Upper lobe of left lung (tissue), 6 donors: ENCODE measurements around the gene LTA4H. TPM values are rescaled to one million over a fixed set of nuclear protein-coding genes. Genes with fewer than 3 reads are reported as not detected.
A peak's percentile ranks its signal among the peaks of the same experiment; 100 is the strongest.

Experiments used
- ATAC-seq, 2 donors: fragments of 200-7000 bp; cut with Tn5 transposase; one replicate each; pipeline ENCODE4 v1.9.1; 2022; ENCODE audit warnings: mild to moderate bottlenecking in 2 of 2, moderate library complexity in 2 of 2; ENCODE audit not compliant: low FRiP score in 2 of 2
- DNase-seq, 2 donors: peaks; one replicate each; pipeline ENCODE4 v3.0.0-alpha.2; 2019 to 2020
- H3K27ac ChIP-seq, 4 donors: fragments of 200-600 bp; sonication (generic); one replicate each; pipeline ENCODE4 v1.5.1; 2016 to 2019
- H3K27me3 ChIP-seq, 4 donors: fragments of 200-600 bp; sonication (generic); one replicate each; pipeline ENCODE4 v1.5.1; 2017 to 2019
- H3K36me3 ChIP-seq, 4 donors: fragments of 200-600 bp; sonication (generic); one replicate each; pipeline ENCODE4 v1.5.1; 2016 to 2019
- H3K4me1 ChIP-seq, 4 donors: fragments of 200-600 bp; sonication (generic); one replicate each; pipeline ENCODE4 v1.5.1; 2018 to 2019
- H3K4me3 ChIP-seq, 4 donors: fragments of 200-600 bp; sonication (generic); one replicate each; pipeline ENCODE4 v1.5.1; 2017 to 2019; ENCODE audit warnings: mild to moderate bottlenecking in 2 of 4, moderate library complexity in 1 of 4
- H3K9me3 ChIP-seq, 4 donors: fragments of 200-600 bp; sonication (generic); one replicate each; pipeline ENCODE4 v1.5.1; 2018 to 2019
- CTCF ChIP-seq, 6 experiments: fragments of 450-650 bp in 4 of 6; fragments of 200-600 bp in 2 of 6; sonication (generic) in 2 of 6; IDR thresholded peaks; one replicate each; pipeline ENCODE4 v1.5.1; 2016 to 2019; ENCODE audit warnings: antibody characterized with exemption in 6 of 6
- EP300 ChIP-seq, 4 donors: sonication (generic); formaldehyde crosslinking; IDR thresholded peaks; one replicate each; pipeline ENCODE4 v1.5.1; 2017; ENCODE audit warnings: antibody characterized with exemption in 4 of 4, control low read depth in 2 of 4
- POLR2A ChIP-seq, 4 donors: fragments of 450-650 bp; IDR thresholded peaks; one replicate each; pipeline ENCODE4 v1.5.1; 2016 to 2017; ENCODE audit warnings: antibody characterized with exemption in 4 of 4, mild to moderate bottlenecking in 2 of 4
- POLR2AphosphoS5 ChIP-seq, 2 donors: sonication (generic); formaldehyde crosslinking; IDR thresholded peaks; one replicate each; pipeline ENCODE4 v1.5.1; 2017; ENCODE audit warnings: antibody characterized with exemption in 2 of 2
- WGBS, 2 donors: methylation state at CpG; one replicate each; pipeline ENCODE4 v1.1.5; 2017 to 2018; 5-methylcytosine and 5-hydroxymethylcytosine counted together
- total RNA-seq, 6 donors: library from RNA; depleted of rRNA in 4 of 6; stranded (reverse); fragments of >200 nt in 4 of 6; gene quantifications; one replicate each; pipeline versions ENCODE4 v1.1.0 to v1.2.1, GENCODE V29; 2016 to 2021
- donor health status: DM: no; HTN: no; CAD: no; lungs with moderate emphysema.
- donor health status: DM: no; HTN: yes; CAD: no; lungs with severe emphysema.

LTA4H gene
- total RNA-seq, 6 donors from 2014 or later: 110 to 314 (median 254) TPM

DNA sequence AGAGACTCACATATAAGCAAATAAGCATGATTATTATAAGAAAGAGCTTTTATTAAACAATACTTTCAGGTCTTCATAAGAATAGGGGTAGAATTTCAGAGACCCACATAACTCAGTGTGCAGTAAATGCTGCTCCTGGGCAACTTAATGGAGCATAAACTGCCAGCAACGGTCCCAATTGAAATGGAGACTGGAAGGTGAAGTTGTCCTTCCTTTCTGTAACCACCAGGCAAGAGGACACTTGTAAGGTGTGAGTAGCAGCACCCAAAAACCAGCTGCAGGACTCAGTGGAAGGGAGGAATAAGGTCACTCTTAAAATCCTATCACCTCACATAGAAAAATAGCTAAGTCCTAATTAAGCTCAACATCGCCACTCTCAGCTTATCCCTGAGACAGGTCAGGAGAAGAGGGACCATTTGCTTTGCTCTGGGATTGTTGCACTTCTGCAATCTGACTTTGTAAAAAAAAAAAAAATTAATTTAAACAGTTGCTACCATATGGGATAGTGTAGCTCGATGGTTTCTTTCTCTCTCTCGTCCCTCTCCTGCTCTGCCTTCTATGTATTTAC lies 22.7 kb upstream of the LTA4H start:
- Histone ChIP-seq H3K9me3 (no peaks in the 10 kb centered on the region), H3K27ac (no peak overlapping the region), H3K27me3 (no peaks in the 10 kb centered on the region), H3K4me3 (no peak overlapping the region), H3K4me1 (peaks cover 7 to 17% (median 8%) of the 10 kb centered on the region in 4 donors), H3K36me3 (no peaks in the 10 kb centered on the region)
- TF ChIP-seq CTCF (IDR thresholded peaks at IDR 0.05): no peak
- no peak for TF ChIP-seq POLR2AphosphoS5 (IDR thresholded peaks at IDR 0.05)
- TF ChIP-seq POLR2A (IDR thresholded peaks at IDR 0.05): no peak
- TF ChIP-seq EP300 (IDR thresholded peaks at IDR 0.05): no peak
- 73 to 82% methylated on average over 4 of the region's 4 CpGs for WGBS, 2 donors
- ATAC-seq (no peak), DNase-seq (no peak)

DNA sequence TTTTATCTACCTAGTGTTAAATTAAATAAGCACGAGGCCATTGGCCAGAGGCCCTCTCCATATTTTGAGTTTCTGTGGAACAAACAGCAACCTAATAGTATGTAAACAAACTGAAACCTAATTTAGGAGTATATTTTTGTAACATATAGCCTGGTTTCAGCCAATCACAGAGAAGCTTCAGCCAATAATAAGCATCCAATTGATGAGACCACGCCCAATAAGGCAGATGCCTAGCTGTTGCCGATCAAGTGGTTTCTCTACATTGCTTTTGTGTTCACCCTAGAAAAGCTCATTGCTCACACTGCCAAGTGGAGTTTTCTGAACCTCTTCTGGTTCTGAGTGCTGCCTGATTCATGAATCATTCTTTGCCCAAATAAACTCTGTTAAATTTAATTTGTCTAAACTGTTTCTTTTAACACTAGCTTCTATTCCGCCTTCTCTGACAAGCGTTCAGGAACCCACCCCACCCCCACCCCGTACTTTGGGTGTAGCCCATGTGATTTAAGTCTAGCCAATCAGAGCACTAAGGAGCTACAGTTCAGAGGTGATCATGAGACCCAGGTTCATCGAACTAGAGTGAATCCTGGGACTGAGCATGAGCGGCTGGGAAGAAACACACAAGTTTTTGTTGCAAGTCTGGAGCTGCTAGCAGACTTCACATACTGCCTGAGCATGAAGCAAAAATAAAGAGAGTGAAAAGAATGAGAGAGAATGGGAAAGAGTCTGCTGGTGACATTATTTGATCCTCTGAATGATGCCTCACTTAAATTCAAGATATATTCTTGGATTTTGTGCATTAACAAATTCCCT lies 21.5 kb upstream of the LTA4H start:
- no peak for DNase-seq
- no peaks in the 10 kb centered on the region for H3K27me3 ChIP-seq
- no peak overlapping the region for H3K4me3 ChIP-seq
- H3K9me3 ChIP-seq: no peaks in the 10 kb centered on the region
- TF ChIP-seq EP300 (IDR thresholded peaks at IDR 0.05) (no peak), POLR2A (IDR thresholded peaks at IDR 0.05) (no peak), CTCF (IDR thresholded peaks at IDR 0.05) (no peak), POLR2AphosphoS5 (IDR thresholded peaks at IDR 0.05) (no peak)
- H3K27ac ChIP-seq: no peak overlapping the region
- WGBS, 2 donors: 93 to 94% methylated on average over 8 of the region's 8 CpGs
- peaks cover 2 to 11% (median 5%) of the 10 kb centered on the region in 4 donors for H3K4me1 ChIP-seq
- ATAC-seq: no peak
- no peaks in the 10 kb centered on the region for H3K36me3 ChIP-seq

GRCh38 chr12:96054244-96054610 lies 18.8 kb upstream of the LTA4H start:
- peak overlapping the region; percentile 26 to 79 (median 73) for H3K27ac ChIP-seq
- no peaks in the 10 kb centered on the region for H3K27me3 ChIP-seq
- no peaks in the 10 kb centered on the region for H3K36me3 ChIP-seq
- peak; percentile 43 to 72 for ATAC-seq
- no peak for DNase-seq
- peaks cover 3 to 14% (median 8%) of the 10 kb centered on the region in 4 donors for H3K4me1 ChIP-seq
- H3K4me3 ChIP-seq: no peak overlapping the region
- no peaks in the 10 kb centered on the region for H3K9me3 ChIP-seq
- TF ChIP-seq POLR2A (IDR thresholded peaks at IDR 0.05) (peak in 1 of 4 donors; percentile 32), CTCF (IDR thresholded peaks at IDR 0.05) (no peak)
- WGBS, 2 donors: 42 to 44% methylated on average over 4 of the region's 4 CpGs

DNA sequence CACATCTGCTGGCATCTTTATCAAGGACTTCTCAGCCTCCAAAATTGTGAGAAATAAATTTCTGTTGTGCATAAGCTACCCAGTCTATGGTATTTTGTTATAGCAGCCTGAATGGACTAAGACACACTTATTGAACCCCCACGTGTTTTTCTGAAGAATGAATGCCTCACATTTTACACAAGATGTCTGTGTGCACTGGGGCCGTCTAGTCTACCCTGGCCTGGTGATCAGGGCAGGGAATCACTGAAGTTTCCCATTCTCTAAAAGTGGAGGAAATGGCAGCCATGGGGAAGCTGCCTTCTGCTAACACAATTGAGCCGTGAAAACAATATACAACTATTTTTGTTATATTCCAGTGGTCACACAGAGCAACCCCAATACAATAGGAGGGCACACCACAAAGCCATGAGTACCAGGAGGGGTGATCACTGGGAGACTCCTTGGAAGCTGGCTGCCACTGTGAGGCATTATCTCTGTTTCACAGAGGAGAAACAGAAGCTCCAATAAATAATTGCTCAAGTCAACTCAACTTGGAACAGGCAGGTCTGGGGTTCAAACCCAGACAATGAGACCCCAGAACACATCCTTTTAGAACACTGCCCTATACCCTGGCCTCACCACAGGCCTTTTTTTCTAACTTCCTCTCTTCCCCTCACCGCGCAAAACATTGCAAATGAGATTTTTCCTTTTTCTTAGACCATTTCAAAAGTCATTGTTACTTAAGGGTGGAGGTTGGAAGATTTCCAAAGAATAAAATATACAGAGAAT lies 18.3 kb upstream of the LTA4H start:
- H3K27ac ChIP-seq: peak overlapping the region; percentile 26 to 79 (median 73)
- H3K9me3 ChIP-seq: no peaks in the 10 kb centered on the region
- no peak overlapping the region for H3K4me3 ChIP-seq
- no peaks in the 10 kb centered on the region for H3K36me3 ChIP-seq
- peaks cover 5 to 20% (median 13%) of the 10 kb centered on the region in 4 donors for H3K4me1 ChIP-seq
- TF ChIP-seq POLR2AphosphoS5 (IDR thresholded peaks at IDR 0.05) (no peak), CTCF (IDR thresholded peaks at IDR 0.05) (no peak), POLR2A (IDR thresholded peaks at IDR 0.05) (no peak), EP300 (IDR thresholded peaks at IDR 0.05) (no peak)
- no peaks in the 10 kb centered on the region for H3K27me3 ChIP-seq
- peak; percentile 61 to 73 for ATAC-seq
- 64 to 71% methylated on average over 5 of the region's 5 CpGs for WGBS, 2 donors
- DNase-seq: no peak
